Ureter (tissue), 1 donor: ENCODE results near the gene CAP1. TPM values are rescaled to one million over a fixed set of nuclear protein-coding genes. Genes with fewer than 3 reads are reported as not detected.

ENCODE experiments used
- DNase-seq: peaks from one replicate; pipeline ENCODE4 v3.0.0-alpha.2; 2020; ENCODE audit warnings: low spot score
- total RNA-seq: library from RNA; stranded (reverse); gene quantifications from one replicate; pipeline ENCODE4 v1.2.4, GENCODE V29; 2023
- donor health status: DM: yes; HTN: yes; CAD: no.

CAP1 gene
- total RNA-seq, 1 donor from 2014 or later = 351 TPM

DNA sequence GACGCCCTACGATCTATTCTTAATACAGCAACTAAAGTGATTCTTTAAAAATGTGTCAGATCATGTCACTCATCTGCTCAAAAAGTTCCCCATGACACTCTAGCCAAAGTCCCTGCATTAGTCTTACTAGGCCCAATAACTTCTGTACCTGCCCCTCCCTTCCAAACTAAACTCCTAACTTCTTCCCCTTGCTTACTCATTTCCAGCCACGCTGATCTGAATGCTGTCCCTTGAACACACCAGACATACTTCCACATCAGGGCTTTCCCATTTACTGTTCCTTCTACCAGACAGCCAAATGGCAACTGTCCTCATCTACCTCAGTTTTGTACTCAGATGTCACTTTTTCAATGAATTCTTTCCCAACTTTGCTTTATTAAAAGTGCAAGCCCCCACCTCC is 55.3 kb downstream of the CAP1 start:
- DNase-seq = no peak

DNA sequence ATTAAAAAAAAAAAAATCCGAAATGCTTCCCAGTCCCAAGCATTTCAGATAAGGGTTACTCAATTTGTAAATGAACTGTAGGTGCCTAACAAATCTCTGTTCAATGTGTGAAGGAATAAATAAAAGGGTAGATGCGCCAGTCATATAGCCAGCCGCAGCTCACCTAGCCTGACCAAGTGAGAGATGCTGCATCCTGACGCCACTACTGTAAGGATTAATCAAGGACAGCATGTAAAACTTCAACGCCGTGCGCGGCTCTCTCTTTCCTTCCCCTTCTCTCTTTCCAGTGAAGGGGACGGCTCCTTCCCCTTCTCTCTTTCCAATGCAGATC is 56.1 kb downstream of the CAP1 start:
- no peak for DNase-seq

DNA sequence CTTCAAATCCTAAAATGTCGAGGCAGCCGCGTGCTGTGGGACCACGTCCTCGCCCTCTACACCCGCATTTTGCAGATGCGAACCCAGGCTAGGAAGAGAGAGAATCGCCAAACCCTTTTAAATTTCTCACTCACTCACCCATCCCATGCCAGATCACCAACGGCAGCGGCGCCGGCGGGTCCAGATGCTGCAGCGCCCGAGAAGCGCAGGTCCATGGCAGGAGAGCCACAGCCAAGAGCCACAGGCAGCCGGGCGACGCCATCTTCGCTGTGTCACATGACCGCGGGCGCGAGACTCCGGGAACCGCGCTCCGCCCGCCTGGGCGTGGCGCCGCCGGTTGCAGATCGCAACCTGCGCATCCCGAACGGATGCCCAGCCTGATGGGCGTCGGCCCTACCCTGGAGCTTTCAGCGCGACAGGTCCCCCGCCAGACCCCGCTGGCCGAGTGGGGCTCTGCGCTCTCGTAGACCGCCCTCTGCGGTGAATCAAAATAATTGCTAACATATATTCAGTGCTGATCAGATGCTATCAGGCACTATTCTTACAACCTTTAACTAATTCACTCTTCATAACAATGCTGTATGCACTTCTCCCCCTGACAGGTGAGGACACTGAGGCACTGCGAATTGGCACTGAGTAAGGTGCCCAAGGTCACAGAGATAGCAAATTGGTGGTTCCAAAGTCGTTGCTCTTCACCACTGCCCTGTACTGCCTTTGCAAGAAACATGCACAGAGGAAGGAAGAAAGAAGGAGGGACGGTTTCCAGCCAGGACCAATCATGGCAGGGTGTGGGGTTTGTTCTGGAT is 56.7 kb downstream of the CAP1 start, which contains the start of gene PPT1:
TSS of gene PPT1 (minus strand) at position 276 of the 806 bp plus-strand sequence. CDS start at position 262, 14 bp downstream.
- peak; percentile 74 for DNase-seq

DNA sequence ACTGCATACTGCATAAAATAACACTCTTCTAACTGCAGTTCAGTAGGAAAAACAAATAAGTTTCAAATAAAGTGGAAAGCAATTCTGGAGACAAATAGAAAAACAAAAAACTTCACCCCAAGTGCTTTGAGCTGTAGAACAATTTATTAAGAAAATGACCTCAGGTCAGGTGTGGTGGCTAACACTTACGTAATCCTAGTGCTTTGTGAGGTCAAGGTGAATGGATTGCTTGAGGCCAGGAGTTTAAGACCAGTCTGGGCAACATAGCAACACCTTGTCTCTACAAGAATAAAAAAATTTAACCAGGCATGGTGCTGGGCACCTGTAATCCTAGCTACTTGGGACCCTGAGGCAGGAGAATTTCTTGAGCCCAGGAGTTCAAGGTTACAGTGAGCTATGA is 61.5 kb downstream of the CAP1 start:
- DNase-seq = no peak

DNA sequence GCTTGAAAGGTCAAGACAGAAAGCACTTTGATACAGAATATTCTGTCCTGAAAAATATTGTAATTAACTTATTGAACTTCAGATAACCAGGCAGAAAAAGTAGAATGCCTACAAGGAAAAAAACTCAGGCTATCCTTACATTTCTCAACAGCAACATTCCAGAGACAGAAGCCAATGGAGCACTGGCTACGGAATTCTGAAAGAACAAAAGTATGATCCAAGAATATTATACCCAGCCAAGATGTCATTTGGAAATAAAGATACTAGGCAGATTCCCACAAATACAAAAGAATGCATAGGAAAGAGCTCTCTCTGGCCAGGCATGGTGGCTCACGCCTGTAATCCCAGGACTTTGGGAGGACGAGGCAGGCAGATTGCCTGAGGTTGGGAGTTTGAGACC is 62.4 kb downstream of the CAP1 start:
- no peak for DNase-seq

DNA sequence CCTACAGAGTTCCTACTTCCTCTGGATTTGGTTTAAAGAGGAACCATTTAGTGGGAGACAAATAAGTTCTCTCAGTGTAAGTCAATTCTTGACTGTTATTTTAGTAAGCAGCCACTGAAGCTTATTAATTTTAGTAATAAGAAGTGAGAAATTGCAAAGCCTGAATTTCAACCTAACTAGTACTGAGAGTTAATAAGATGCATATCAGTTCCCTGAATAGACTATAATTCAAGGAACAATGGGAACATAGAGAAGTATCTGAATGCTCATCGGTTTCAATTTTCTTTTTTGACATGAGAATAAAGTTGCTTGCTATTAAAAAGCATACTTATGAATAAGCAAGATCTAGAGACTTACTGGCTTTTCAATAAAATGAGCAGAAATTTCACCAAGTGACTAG is 64.5 kb downstream of the CAP1 start:
- no peak for DNase-seq

DNA sequence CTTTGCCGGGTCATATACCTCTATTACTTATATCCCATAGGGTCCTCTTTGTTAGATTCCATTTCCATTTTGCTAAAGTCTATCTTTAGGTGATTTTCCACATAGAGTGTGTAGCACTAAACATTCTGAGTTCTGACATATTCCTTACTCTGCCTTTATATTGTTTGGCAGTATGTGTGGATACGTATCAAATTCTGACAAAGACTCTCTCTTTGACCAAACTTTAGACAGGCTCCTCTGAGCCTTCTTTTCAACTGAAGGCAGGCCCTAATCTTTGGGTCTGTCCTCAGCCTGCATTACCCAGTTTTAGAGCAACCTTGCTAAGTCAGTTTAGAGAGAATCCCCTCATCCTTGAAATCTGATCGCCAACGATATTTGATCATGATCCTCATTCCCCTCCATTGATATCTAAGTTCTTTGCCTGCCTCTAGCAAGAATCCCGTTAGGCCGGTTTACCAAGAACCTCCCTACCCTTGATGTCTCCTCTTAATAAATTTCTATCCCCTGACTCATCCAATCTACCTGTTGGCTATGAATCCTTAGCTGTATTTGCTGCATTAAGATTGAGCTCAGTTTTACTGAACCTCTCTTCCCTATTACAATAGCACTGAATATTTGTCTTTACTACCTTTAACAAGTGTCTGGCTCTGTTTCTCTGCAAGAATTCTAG is 66.9 kb downstream of the CAP1 start:
- DNase-seq = peak; percentile 53

DNA sequence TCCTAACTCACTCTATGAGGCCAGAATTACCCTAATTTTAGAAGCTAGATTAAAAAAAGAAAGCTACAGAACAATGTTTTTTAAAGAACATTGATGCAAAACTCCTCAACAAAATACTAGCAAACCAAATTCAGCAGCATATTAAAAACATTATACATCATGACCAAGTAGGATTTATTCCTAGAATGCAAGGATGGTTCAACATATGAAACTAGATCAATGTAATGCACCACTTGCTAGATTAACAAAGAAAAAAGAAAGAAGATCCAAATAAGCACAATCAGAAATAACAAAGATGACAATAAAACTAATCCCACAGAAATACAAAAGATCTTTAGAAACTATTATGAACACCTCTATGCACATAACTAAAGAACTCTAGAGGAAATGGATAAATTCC is 69.9 kb downstream of the CAP1 start:
- no peak for DNase-seq

DNA sequence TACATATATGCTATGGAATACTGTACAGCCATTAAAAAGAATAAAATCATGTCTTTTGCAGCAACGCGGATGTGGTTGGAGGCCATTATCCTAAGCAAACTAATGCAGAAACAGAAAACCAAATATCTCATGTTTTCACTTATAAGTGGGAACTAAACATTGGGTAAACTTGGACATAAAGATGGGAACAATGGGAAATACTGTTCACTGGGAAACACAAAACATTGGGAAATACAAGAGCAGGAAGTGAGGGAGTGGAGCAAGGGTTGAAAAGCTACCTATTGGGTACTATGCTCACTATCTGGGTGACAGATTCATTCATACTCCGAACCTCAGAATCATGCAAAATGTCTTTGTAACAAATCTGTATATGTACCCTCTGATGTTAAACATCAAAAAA is 73.9 kb downstream of the CAP1 start:
- DNase-seq = no peak

DNA sequence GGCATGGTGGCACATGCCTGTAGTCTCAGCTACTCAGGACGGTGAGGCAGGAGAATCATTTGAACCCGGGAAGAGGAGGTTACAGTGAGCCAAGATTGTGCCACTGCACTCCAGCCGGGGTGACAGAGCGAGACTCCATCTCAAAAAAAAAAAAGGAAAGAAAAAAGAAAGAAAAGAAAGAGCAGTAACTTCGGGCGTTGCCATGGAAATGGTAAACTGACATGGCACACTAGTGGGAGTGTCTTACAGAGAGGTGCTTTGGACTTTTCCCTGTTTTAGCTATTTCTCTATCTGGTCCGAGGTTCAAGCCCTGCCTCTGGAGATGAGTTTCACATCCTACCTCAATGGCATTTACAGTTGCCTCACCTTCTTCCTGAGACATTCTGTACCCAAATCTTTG is 79.6 kb downstream of the CAP1 start:
- no peak for DNase-seq

Other genes starting within 250 kb of the CAP1 start
- 54.0 TPM for gene TRIT1, start 157.2 kb upstream of the CAP1 start, total RNA-seq
- 84.3 TPM for gene MYCL, start 138.8 kb upstream of the CAP1 start, total RNA-seq
- gene MFSD2A, start 85.6 kb upstream of the CAP1 start, total RNA-seq = 28.5 TPM
- gene PPT1, start 56.5 kb downstream of the CAP1 start, total RNA-seq = 92.4 TPM
- 20.9 TPM for gene RLF, start 120.7 kb downstream of the CAP1 start, total RNA-seq
- gene TMCO2, start 207.2 kb downstream of the CAP1 start, total RNA-seq = not detected
- 52.9 TPM for gene ZMPSTE24, start 217.5 kb downstream of the CAP1 start, total RNA-seq